ENCODE measurements around the gene CFAP97.
"Not testable (repeated sequence)": the region's sequence is repeated elsewhere in the genome, so short reads cannot be mapped to it uniquely, and the experiment has no call there.

Gene CFAP97

GRCh38 chr4:185203486-185204237 is at the start of gene CFAP97:
TSS of gene CFAP97 (minus strand) at chr4:185204000. CDS start at chr4:185191196, 12,804 bp downstream.
- Mint-ChIP-seq H3K27me3 (no peaks in the 10 kb centered on the region), H3K4me1 (ENCODE audit: low read depth) (peaks cover 57% of the 10 kb centered on the region), H3K27ac (peak within 1 kb of the TSS; percentile 95), H3K36me3 (ENCODE audit: low read depth) (peaks cover 11% of the 10 kb centered on the region), H3K4me3 (peak within 1 kb of the TSS; percentile 93), H3K9me3 (no peaks in the 10 kb centered on the region)

- peaks cover 27% of the 10 kb centered on the region for H3K36me3 Mint-ChIP-seq (ENCODE audit: low read depth)
- no peaks in the 10 kb centered on the region for H3K9me3 Mint-ChIP-seq
- H3K27ac Mint-ChIP-seq, result no peak overlapping the region
- H3K27me3 Mint-ChIP-seq, result no peaks in the 10 kb centered on the region
- no peak overlapping the region for H3K4me3 Mint-ChIP-seq
- peaks cover 38% of the 10 kb centered on the region for H3K4me1 Mint-ChIP-seq (ENCODE audit: low read depth)
Observed at GRCh38 chr4:185249105-185249504, 45.3 kb upstream of the CFAP97 start.

- H3K4me1 Mint-ChIP-seq (ENCODE audit: low read depth), result peaks cover 39% of the 10 kb centered on the region
- no peak overlapping the region for H3K4me3 Mint-ChIP-seq
- H3K27me3 Mint-ChIP-seq, result no peaks in the 10 kb centered on the region
- H3K27ac Mint-ChIP-seq, result no peak overlapping the region
- H3K9me3 Mint-ChIP-seq, result no peaks in the 10 kb centered on the region
- peaks cover 26% of the 10 kb centered on the region for H3K36me3 Mint-ChIP-seq (ENCODE audit: low read depth)
Observed at GRCh38 chr4:185248393-185249039, 44.7 kb upstream of the CFAP97 start.

- no peaks in the 10 kb centered on the region for H3K9me3 Mint-ChIP-seq
- peaks cover 48% of the 10 kb centered on the region for H3K4me1 Mint-ChIP-seq (ENCODE audit: low read depth)
- peak overlapping the region; percentile 50 for H3K4me3 Mint-ChIP-seq
- H3K27ac Mint-ChIP-seq, result peak overlapping the region; percentile 66
- H3K36me3 Mint-ChIP-seq (ENCODE audit: low read depth), result peaks cover 16% of the 10 kb centered on the region
- no peaks in the 10 kb centered on the region for H3K27me3 Mint-ChIP-seq
Observed at GRCh38 chr4:185247151-185247550, 43.4 kb upstream of the CFAP97 start.

GRCh38 chr4:185246453-185246852 is 42.7 kb upstream of the CFAP97 start:
- Mint-ChIP-seq H3K4me1 (ENCODE audit: low read depth) (peaks cover 42% of the 10 kb centered on the region), H3K36me3 (ENCODE audit: low read depth) (peaks cover 16% of the 10 kb centered on the region), H3K27me3 (no peaks in the 10 kb centered on the region), H3K9me3 (no peaks in the 10 kb centered on the region), H3K27ac (peak overlapping the region; percentile 85), H3K4me3 (peak overlapping the region; percentile 4)

- no peaks in the 10 kb centered on the region for H3K9me3 Mint-ChIP-seq
- no peaks in the 10 kb centered on the region for H3K27me3 Mint-ChIP-seq
- H3K4me1 Mint-ChIP-seq (ENCODE audit: low read depth), result peaks cover 38% of the 10 kb centered on the region
- H3K36me3 Mint-ChIP-seq (ENCODE audit: low read depth), result peaks cover 10% of the 10 kb centered on the region
- no peak overlapping the region for H3K27ac Mint-ChIP-seq
- no peak overlapping the region for H3K4me3 Mint-ChIP-seq
Observed at GRCh38 chr4:185244763-185245162, 41.0 kb upstream of the CFAP97 start.

- H3K4me1 Mint-ChIP-seq (ENCODE audit: low read depth), result peaks cover 38% of the 10 kb centered on the region
- no peak overlapping the region for H3K4me3 Mint-ChIP-seq
- H3K27me3 Mint-ChIP-seq, result no peaks in the 10 kb centered on the region
- no peaks in the 10 kb centered on the region for H3K9me3 Mint-ChIP-seq
- H3K27ac Mint-ChIP-seq, result no peak overlapping the region
- H3K36me3 Mint-ChIP-seq (ENCODE audit: low read depth), result peaks cover 9% of the 10 kb centered on the region
Observed at GRCh38 chr4:185243879-185244278, 40.1 kb upstream of the CFAP97 start.

- H3K27ac Mint-ChIP-seq, result no peak overlapping the region
- peaks cover 43% of the 10 kb centered on the region for H3K4me1 Mint-ChIP-seq (ENCODE audit: low read depth)
- H3K9me3 Mint-ChIP-seq, result peaks cover 8% of the 10 kb centered on the region
- H3K4me3 Mint-ChIP-seq, result no peak overlapping the region
- H3K36me3 Mint-ChIP-seq (ENCODE audit: low read depth), result peaks cover 13% of the 10 kb centered on the region
- no peaks in the 10 kb centered on the region for H3K27me3 Mint-ChIP-seq
Observed at GRCh38 chr4:185242749-185243533, 39.1 kb upstream of the CFAP97 start.

GRCh38 chr4:185240486-185240885 is 36.7 kb upstream of the CFAP97 start:
- not testable (repeated sequence) for H3K9me3 Mint-ChIP-seq

GRCh38 chr4:185238750-185239149 is 35.0 kb upstream of the CFAP97 start:
- Mint-ChIP-seq H3K27ac (no peak overlapping the region), H3K4me3 (no peak overlapping the region), H3K36me3 (ENCODE audit: low read depth) (peaks cover 9% of the 10 kb centered on the region), H3K4me1 (ENCODE audit: low read depth) (peaks cover 33% of the 10 kb centered on the region), H3K9me3 (peaks cover 8% of the 10 kb centered on the region), H3K27me3 (no peaks in the 10 kb centered on the region)

More at GRCh38 chr4:185240486-185240885, 36.7 kb upstream of the CFAP97 start:
- H3K4me1 Mint-ChIP-seq (ENCODE audit: low read depth), result peaks cover 29% of the 10 kb centered on the region
- not testable (repeated sequence) for H3K4me3 Mint-ChIP-seq; H3K27ac Mint-ChIP-seq; H3K27me3 Mint-ChIP-seq; H3K36me3 Mint-ChIP-seq (ENCODE audit: low read depth)

GRCh38 chr4:185238215-185238681 is 34.4 kb upstream of the CFAP97 start:
- H3K27me3 Mint-ChIP-seq, result no peaks in the 10 kb centered on the region
- H3K27ac Mint-ChIP-seq, result peak overlapping the region; percentile 85
- H3K9me3 Mint-ChIP-seq, result peaks cover 8% of the 10 kb centered on the region
- no peak overlapping the region for H3K4me3 Mint-ChIP-seq
- peaks cover 29% of the 10 kb centered on the region for H3K4me1 Mint-ChIP-seq (ENCODE audit: low read depth)
- peaks cover 9% of the 10 kb centered on the region for H3K36me3 Mint-ChIP-seq (ENCODE audit: low read depth)

- H3K27me3 Mint-ChIP-seq, result no peaks in the 10 kb centered on the region
- no peak overlapping the region for H3K27ac Mint-ChIP-seq
- H3K9me3 Mint-ChIP-seq, result peaks cover 8% of the 10 kb centered on the region
- peaks cover 31% of the 10 kb centered on the region for H3K4me1 Mint-ChIP-seq (ENCODE audit: low read depth)
- H3K36me3 Mint-ChIP-seq (ENCODE audit: low read depth), result peaks cover 9% of the 10 kb centered on the region
- H3K4me3 Mint-ChIP-seq, result no peak overlapping the region
Observed at GRCh38 chr4:185237175-185237574, 33.4 kb upstream of the CFAP97 start.

GRCh38 chr4:185235843-185236503 is 32.2 kb upstream of the CFAP97 start:
- peaks cover 9% of the 10 kb centered on the region for H3K36me3 Mint-ChIP-seq (ENCODE audit: low read depth)
- H3K27ac Mint-ChIP-seq, result no peak overlapping the region
- peaks cover 8% of the 10 kb centered on the region for H3K9me3 Mint-ChIP-seq
- H3K27me3 Mint-ChIP-seq, result no peaks in the 10 kb centered on the region
- no peak overlapping the region for H3K4me3 Mint-ChIP-seq
- H3K4me1 Mint-ChIP-seq (ENCODE audit: low read depth), result peaks cover 37% of the 10 kb centered on the region

- Mint-ChIP-seq H3K27me3 (no peaks in the 10 kb centered on the region), H3K36me3 (ENCODE audit: low read depth) (peaks cover 9% of the 10 kb centered on the region), H3K4me1 (ENCODE audit: low read depth) (peaks cover 37% of the 10 kb centered on the region), H3K4me3 (no peak overlapping the region), H3K9me3 (peaks cover 8% of the 10 kb centered on the region), H3K27ac (no peak overlapping the region)
Observed at GRCh38 chr4:185235119-185235842, 31.5 kb upstream of the CFAP97 start.
